Esophagus squamous epithelium (tissue), 4 donors: ENCODE results near the gene FGR.

Experiments
- CTCF ChIP-seq, 6 experiments: fragments of 450-650 bp in 4 of 6; fragments of 200-600 bp in 2 of 6; sonication (generic) in 2 of 6; IDR thresholded peaks; one replicate each; pipeline ENCODE4 v1.5.1; 2016 to 2019; ENCODE audit warnings: antibody characterized with exemption in 6 of 6, mild to moderate bottlenecking in 4 of 6, moderate library complexity in 4 of 6
- POLR2A ChIP-seq, 4 donors: fragments of 450-650 bp; IDR thresholded peaks; one replicate each; pipeline ENCODE4 v1.6.1; 2017; ENCODE audit warnings: antibody characterized with exemption in 4 of 4, mild to moderate bottlenecking in 4 of 4, moderate library complexity in 3 of 4

GRCh38 chr1:27609210-27609555 lies 25.8 kb downstream of the FGR start:
- TF ChIP-seq CTCF (IDR thresholded peaks at IDR 0.05) (no peak), POLR2A (IDR thresholded peaks at IDR 0.05) (no peak)
